ENCODE measurements around the gene ZKSCAN5. TPM values are rescaled to one million over a fixed set of nuclear protein-coding genes. Genes with fewer than 3 reads are reported as not detected.

ZKSCAN5 gene
- total RNA-seq, 1 experiment from 2014 or later: 13.3 TPM

GRCh38 chr7:99485094-99485493 is 19.4 kb upstream of the ZKSCAN5 start:
- no peaks in the 10 kb centered on the region for H3K4me1 Mint-ChIP-seq (ENCODE audit: low read depth, unreplicated experiment)
- ChIA-PET POLR2A (no interaction called here), CTCF (no interaction called here)
- no peak overlapping the region for H3K4me3 Mint-ChIP-seq (ENCODE audit: unreplicated experiment)
- peak overlapping the region; percentile 5 for H3K27ac Mint-ChIP-seq (ENCODE audit: unreplicated experiment)
- Histone ChIP-seq H3K4me1 (no peaks in the 10 kb centered on the region), H3K27me3 (replicated peaks; ENCODE audit: control insufficient read depth, insufficient read depth, low read length) (no peaks in the 10 kb centered on the region), H3K9me3 (no peaks in the 10 kb centered on the region), H3K4me3 (ENCODE audit: low read depth, low read length) (no peak overlapping the region), H3K36me3 (ENCODE audit: control insufficient read depth, insufficient read depth, low read length) (no peaks in the 10 kb centered on the region)
- H3K27me3 Mint-ChIP-seq (ENCODE audit: insufficient read depth, unreplicated experiment): no peaks in the 10 kb centered on the region
- peaks cover 67% of the 10 kb centered on the region for H3K36me3 Mint-ChIP-seq (ENCODE audit: insufficient read depth, unreplicated experiment)
- intact Hi-C loops (cut with micrococcal nuclease; ENCODE audit: unreplicated experiment): no loop called here
- TF ChIP-seq, protein P1, sequence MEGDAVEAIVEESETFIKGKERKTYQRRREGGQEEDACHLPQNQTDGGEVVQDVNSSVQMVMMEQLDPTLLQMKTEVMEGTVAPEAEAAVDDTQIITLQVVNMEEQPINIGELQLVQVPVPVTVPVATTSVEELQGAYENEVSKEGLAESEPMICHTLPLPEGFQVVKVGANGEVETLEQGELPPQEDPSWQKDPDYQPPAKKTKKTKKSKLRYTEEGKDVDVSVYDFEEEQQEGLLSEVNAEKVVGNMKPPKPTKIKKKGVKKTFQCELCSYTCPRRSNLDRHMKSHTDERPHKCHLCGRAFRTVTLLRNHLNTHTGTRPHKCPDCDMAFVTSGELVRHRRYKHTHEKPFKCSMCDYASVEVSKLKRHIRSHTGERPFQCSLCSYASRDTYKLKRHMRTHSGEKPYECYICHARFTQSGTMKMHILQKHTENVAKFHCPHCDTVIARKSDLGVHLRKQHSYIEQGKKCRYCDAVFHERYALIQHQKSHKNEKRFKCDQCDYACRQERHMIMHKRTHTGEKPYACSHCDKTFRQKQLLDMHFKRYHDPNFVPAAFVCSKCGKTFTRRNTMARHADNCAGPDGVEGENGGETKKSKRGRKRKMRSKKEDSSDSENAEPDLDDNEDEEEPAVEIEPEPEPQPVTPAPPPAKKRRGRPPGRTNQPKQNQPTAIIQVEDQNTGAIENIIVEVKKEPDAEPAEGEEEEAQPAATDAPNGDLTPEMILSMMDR (IDR thresholded peaks at IDR 0.05; ENCODE audit: insufficient read depth in 1 of 2, low read depth in 1 of 2, low read length in 1 of 2, severe bottlenecking in 1 of 2, unreplicated experiment in 1 of 2): no peak
- DNase-seq: no peak
- no peaks in the 10 kb centered on the region for H3K9me3 Mint-ChIP-seq (ENCODE audit: unreplicated experiment)
- BruUV-seq (replicated peaks): no TSS peak

DNA sequence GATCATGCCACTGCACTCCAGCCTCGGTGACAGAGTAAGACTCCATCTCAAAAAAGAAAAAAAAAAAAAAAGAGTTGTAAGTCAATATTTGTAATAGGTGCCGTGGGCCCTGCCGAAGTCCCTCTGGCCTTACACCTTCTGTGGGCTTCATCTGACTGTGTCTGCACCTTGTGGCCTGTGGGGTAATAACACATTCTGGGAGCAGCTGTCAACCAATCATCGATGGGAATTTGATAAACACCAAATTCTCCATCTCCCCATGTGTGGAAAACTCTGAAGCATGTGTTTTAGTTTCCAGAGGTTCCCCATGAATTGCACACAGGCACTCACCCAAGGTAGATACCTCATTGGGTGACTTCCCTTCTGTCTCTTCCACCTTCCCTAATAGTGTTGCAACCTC is 15.2 kb upstream of the ZKSCAN5 start:
- Histone ChIP-seq H3K4me1 (no peaks in the 10 kb centered on the region), H3K4me3 (ENCODE audit: low read depth, low read length) (no peak overlapping the region), H3K9me3 (peaks cover 8% of the 10 kb centered on the region), H3K36me3 (ENCODE audit: control insufficient read depth, insufficient read depth, low read length) (peaks cover 9% of the 10 kb centered on the region), H3K27me3 (replicated peaks; ENCODE audit: control insufficient read depth, insufficient read depth, low read length) (no peaks in the 10 kb centered on the region)
- POLR2A ChIA-PET: no interaction called here
- no peak overlapping the region for H3K27ac Mint-ChIP-seq (ENCODE audit: unreplicated experiment)
- H3K4me1 Mint-ChIP-seq (ENCODE audit: low read depth, unreplicated experiment): no peaks in the 10 kb centered on the region
- H3K36me3 Mint-ChIP-seq (ENCODE audit: insufficient read depth, unreplicated experiment): peaks cover 71% of the 10 kb centered on the region
- H3K27me3 Mint-ChIP-seq (ENCODE audit: insufficient read depth, unreplicated experiment): no peaks in the 10 kb centered on the region
- no TSS peak for BruUV-seq (replicated peaks)
- intact Hi-C loops (cut with micrococcal nuclease; ENCODE audit: unreplicated experiment): no loop called here
- H3K9me3 Mint-ChIP-seq (ENCODE audit: unreplicated experiment): peaks cover 10% of the 10 kb centered on the region
- CTCF ChIA-PET: interaction anchor here (0.8 kb wide), 1 partner anchor 24 kb away, joined by 4 read pairs; the partner anchor contains the start of gene ATP5MF
- no peak overlapping the region for H3K4me3 Mint-ChIP-seq (ENCODE audit: unreplicated experiment)
- TF ChIP-seq, protein P1 (IDR thresholded peaks at IDR 0.05; ENCODE audit: insufficient read depth in 1 of 2, low read depth in 1 of 2, low read length in 1 of 2, severe bottlenecking in 1 of 2, unreplicated experiment in 1 of 2): peak in 1 of 2 experiments; percentile 33
- peak; percentile 61 to 63 for DNase-seq

DNA sequence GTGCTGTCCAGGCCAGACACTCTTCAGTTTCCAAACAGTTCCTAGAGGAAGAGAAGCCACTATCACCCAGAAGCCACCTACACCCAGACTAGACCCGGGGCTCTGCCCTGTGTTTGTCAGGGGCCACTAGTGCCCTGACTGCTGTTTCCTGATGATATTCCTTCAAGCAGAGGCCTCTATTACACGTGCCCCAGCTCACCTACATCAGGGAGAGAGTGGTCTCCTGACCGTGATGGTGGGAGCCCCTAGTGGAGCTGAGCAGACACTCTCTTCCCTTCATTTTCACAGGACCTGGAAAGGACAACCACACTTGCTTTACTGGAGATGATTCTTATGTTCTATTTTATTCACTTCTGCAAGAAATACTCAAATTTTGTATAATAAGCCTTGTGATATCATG is 13.6 kb upstream of the ZKSCAN5 start:
- Histone ChIP-seq H3K27me3 (replicated peaks; ENCODE audit: control insufficient read depth, insufficient read depth, low read length) (no peaks in the 10 kb centered on the region), H3K4me1 (no peaks in the 10 kb centered on the region), H3K36me3 (ENCODE audit: control insufficient read depth, insufficient read depth, low read length) (peaks cover 12% of the 10 kb centered on the region), H3K9me3 (peaks cover 20% of the 10 kb centered on the region), H3K4me3 (ENCODE audit: low read depth, low read length) (no peak overlapping the region)
- Mint-ChIP-seq H3K9me3 (ENCODE audit: unreplicated experiment) (peaks cover 10% of the 10 kb centered on the region), H3K27ac (ENCODE audit: unreplicated experiment) (no peak overlapping the region), H3K36me3 (ENCODE audit: insufficient read depth, unreplicated experiment) (peaks cover 79% of the 10 kb centered on the region), H3K4me3 (ENCODE audit: unreplicated experiment) (no peak overlapping the region), H3K4me1 (ENCODE audit: low read depth, unreplicated experiment) (no peaks in the 10 kb centered on the region), H3K27me3 (ENCODE audit: insufficient read depth, unreplicated experiment) (no peaks in the 10 kb centered on the region)
- TF ChIP-seq, protein P1 (IDR thresholded peaks at IDR 0.05; ENCODE audit: insufficient read depth in 1 of 2, low read depth in 1 of 2, low read length in 1 of 2, severe bottlenecking in 1 of 2, unreplicated experiment in 1 of 2): peak; percentile 6 to 13
- BruUV-seq (replicated peaks): no TSS peak
- CTCF ChIA-PET: interaction anchor here (1.1 kb wide), 1 partner anchor 14 kb away, joined by 3 read pairs; the partner anchor contains the start of gene ZKSCAN5
- intact Hi-C loops (cut with micrococcal nuclease; ENCODE audit: unreplicated experiment): no loop called here
- DNase-seq: no peak
- POLR2A ChIA-PET: no interaction called here

Data from Caco-2 (cell line).